Chondrocyte (in vitro differentiated cells): ENCODE measurements around the gene MLST8. TPM values are rescaled to one million over a fixed set of nuclear protein-coding genes. Genes with fewer than 3 reads are reported as not detected.

ENCODE experiments used
- DNase-seq: peaks from one replicate; pipeline ENCODE4 v3.0.0; 2021; ENCODE audit warnings: mixed read lengths, low spot score
- H3K27ac Mint-ChIP-seq: one replicate; pipeline ENCODE4 v1.8.0; 2021; ENCODE audit warnings: mild to moderate bottlenecking, moderate library complexity, mixed read lengths; ENCODE audit not compliant: unreplicated experiment
- H3K27me3 Mint-ChIP-seq: 2 replicates; pipeline ENCODE4 v1.8.0; 2021; ENCODE audit warnings: low read depth, mixed read lengths
- H3K36me3 Mint-ChIP-seq: 2 replicates; pipeline ENCODE4 v1.8.0; 2021; ENCODE audit warnings: low read depth, mixed read lengths
- H3K4me1 Mint-ChIP-seq: 2 replicates; pipeline ENCODE4 v1.8.0; 2021; ENCODE audit warnings: low read depth, mild to moderate bottlenecking, mixed read lengths
- H3K4me3 Mint-ChIP-seq: one replicate; pipeline ENCODE4 v1.8.0; 2021; ENCODE audit warnings: mild to moderate bottlenecking, moderate library complexity, mixed read lengths; ENCODE audit not compliant: unreplicated experiment
- H3K9me3 Mint-ChIP-seq: 2 replicates; pipeline ENCODE4 v1.8.0; 2021; ENCODE audit warnings: low read depth, mixed read lengths
- total RNA-seq: library from RNA; stranded (reverse); gene quantifications from 3 replicates; pipeline ENCODE4 v1.2.1, GENCODE V29; 2021
- TF ChIP-seq, protein P1 (sequence below): fragments of 200-600 bp; sonication (generic); IDR thresholded peaks from 2 replicates; pipeline ENCODE4 v1.5.0; 2021; ENCODE audit warnings: antibody characterized with exemption, mild to moderate bottlenecking, moderate library complexity

The MLST8 gene
- total RNA-seq, 1 donor from 2014 or later = 37.1 TPM

GRCh38 chr16:2170587-2171435 lies 34.4 kb upstream of the MLST8 start:
- Mint-ChIP-seq H3K4me3 (no peak overlapping the region), H3K36me3 (peaks cover 15% of the 10 kb centered on the region), H3K9me3 (no peaks in the 10 kb centered on the region), H3K4me1 (no peaks in the 10 kb centered on the region), H3K27ac (no peak overlapping the region), H3K27me3 (no peaks in the 10 kb centered on the region)
- no peak for DNase-seq
- TF ChIP-seq, protein P1, sequence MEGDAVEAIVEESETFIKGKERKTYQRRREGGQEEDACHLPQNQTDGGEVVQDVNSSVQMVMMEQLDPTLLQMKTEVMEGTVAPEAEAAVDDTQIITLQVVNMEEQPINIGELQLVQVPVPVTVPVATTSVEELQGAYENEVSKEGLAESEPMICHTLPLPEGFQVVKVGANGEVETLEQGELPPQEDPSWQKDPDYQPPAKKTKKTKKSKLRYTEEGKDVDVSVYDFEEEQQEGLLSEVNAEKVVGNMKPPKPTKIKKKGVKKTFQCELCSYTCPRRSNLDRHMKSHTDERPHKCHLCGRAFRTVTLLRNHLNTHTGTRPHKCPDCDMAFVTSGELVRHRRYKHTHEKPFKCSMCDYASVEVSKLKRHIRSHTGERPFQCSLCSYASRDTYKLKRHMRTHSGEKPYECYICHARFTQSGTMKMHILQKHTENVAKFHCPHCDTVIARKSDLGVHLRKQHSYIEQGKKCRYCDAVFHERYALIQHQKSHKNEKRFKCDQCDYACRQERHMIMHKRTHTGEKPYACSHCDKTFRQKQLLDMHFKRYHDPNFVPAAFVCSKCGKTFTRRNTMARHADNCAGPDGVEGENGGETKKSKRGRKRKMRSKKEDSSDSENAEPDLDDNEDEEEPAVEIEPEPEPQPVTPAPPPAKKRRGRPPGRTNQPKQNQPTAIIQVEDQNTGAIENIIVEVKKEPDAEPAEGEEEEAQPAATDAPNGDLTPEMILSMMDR = no peak

- no peaks in the 10 kb centered on the region for H3K9me3 Mint-ChIP-seq
- H3K4me3 Mint-ChIP-seq = no peak overlapping the region
- no peak for DNase-seq
- no peak overlapping the region for H3K27ac Mint-ChIP-seq
- peaks cover 15% of the 10 kb centered on the region for H3K36me3 Mint-ChIP-seq
- H3K27me3 Mint-ChIP-seq = no peaks in the 10 kb centered on the region
- TF ChIP-seq, protein P1 = no peak
- no peaks in the 10 kb centered on the region for H3K4me1 Mint-ChIP-seq
These were observed 33.6 kb upstream of the MLST8 start for GRCh38 chr16:2171601-2172178.

DNA sequence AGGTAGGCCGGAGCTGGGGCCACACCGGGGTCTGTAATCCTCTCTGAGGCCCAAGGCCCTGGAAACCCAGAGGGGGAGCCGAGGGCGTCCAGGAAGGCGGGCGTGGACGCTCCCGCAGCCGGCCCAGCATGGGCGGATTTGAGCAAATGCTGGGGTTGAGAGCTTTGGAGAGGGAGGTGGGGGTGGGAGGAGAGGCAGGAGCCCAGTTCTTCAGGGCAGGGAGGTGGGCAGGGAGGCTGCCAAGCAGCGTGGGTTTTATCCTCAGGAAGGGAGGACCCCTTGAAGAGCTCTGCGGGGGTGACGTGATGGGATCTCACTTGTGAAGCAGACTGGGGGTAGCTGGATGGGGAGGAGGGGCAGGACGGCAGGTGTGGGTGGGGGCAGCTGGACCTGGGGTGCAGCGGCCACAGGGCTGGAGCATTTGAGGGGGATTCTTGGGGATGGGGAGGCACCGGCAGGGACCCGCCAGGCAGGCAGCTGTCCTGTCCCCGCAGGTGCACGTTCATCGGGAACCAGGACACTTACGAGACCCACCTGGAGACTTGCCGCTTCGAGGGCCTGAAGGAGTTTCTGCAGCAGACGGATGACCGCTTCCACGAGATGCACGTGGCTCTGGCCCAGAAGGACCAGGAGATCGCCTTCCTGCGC lies 32.4 kb upstream of the MLST8 start:
- peaks cover 17% of the 10 kb centered on the region for H3K36me3 Mint-ChIP-seq
- H3K9me3 Mint-ChIP-seq = no peaks in the 10 kb centered on the region
- no peaks in the 10 kb centered on the region for H3K4me1 Mint-ChIP-seq
- no peak for DNase-seq
- H3K27me3 Mint-ChIP-seq = no peaks in the 10 kb centered on the region
- no peak overlapping the region for H3K4me3 Mint-ChIP-seq
- TF ChIP-seq, protein P1 = no peak
- H3K27ac Mint-ChIP-seq = no peak overlapping the region

DNA sequence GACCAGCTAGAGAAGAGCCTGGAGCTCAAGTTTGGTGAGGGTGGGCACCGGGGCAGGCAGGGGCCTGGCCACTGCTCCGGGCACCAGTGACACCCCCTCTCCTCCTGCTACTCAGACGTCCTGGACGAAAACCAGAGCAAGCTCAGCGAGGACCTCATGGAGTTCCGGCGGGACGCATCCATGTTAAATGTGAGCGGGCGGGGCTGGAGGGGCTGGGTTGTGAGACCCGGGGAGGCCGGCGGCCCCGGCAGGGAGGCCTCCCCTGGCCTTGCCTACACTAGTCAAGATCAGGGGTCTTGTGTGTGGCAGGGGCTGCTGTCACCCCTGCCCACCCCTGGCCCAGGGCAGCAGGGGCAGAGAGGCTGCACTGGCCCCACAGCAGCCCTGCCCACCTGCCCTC lies 31.9 kb upstream of the MLST8 start:
- H3K4me1 Mint-ChIP-seq = no peaks in the 10 kb centered on the region
- H3K4me3 Mint-ChIP-seq = no peak overlapping the region

GRCh38 chr16:2173916-2174315 lies 31.3 kb upstream of the MLST8 start:
- Mint-ChIP-seq H3K27me3 (no peaks in the 10 kb centered on the region), H3K4me3 (no peak overlapping the region), H3K9me3 (no peaks in the 10 kb centered on the region), H3K4me1 (no peaks in the 10 kb centered on the region), H3K36me3 (peaks cover 17% of the 10 kb centered on the region), H3K27ac (no peak overlapping the region)
- TF ChIP-seq, protein P1 = no peak
- no peak for DNase-seq

More for the DNA sequence above, 31.9 kb upstream of the MLST8 start:
- Mint-ChIP-seq H3K27ac (no peak overlapping the region), H3K27me3 (no peaks in the 10 kb centered on the region), H3K36me3 (peaks cover 17% of the 10 kb centered on the region), H3K9me3 (no peaks in the 10 kb centered on the region)
- TF ChIP-seq, protein P1 = no peak
- no peak for DNase-seq
